Measurements from ENCODE around the gene TXNRD2. TPM values are rescaled to one million over a fixed set of nuclear protein-coding genes. Genes with fewer than 3 reads are reported as not detected.

TXNRD2 gene
- total RNA-seq, 1 experiment from 2014 or later: 19.7 TPM

- DNase-seq (ENCODE audit: low read depth, low spot score) (no peak), ATAC-seq (no peak)
- Histone ChIP-seq H2AFZ (ENCODE audit: low read depth, low read length, poor library complexity, severe bottlenecking) (no peak overlapping the region), H3K4me3 (replicated peaks in 1 of 2; ENCODE audit: low read depth in 1 of 2, low read length in 2 of 2) (no peak overlapping the region), H3K4me1 (ENCODE audit: control insufficient read depth in 1 of 2, insufficient read depth in 2 of 2, low read length in 2 of 2) (peaks cover 14 to 28% of the 10 kb centered on the region in 2 experiments), H3K4me2 (ENCODE audit: low read length) (no peak overlapping the region), H3K9me3 (ENCODE audit: control insufficient read depth in 1 of 2, insufficient read depth in 1 of 2, low read depth in 1 of 2, low read length in 2 of 2) (no peaks in the 10 kb centered on the region), H3K36me3 (ENCODE audit: control insufficient read depth in 1 of 2, insufficient read depth in 2 of 2, low read length in 2 of 2) (peaks cover 12 to 13% of the 10 kb centered on the region in 2 experiments; a peak in 3 of 4 replicates), H4K20me1 (ENCODE audit: insufficient read depth) (no peaks in the 10 kb centered on the region), H3K27ac (ENCODE audit: low read depth, low read length) (no peak overlapping the region), H3K9me2 (ENCODE audit: insufficient read depth) (no peaks in the 10 kb centered on the region), H3K9ac (ENCODE audit: low read length) (no peak overlapping the region), H3K79me2 (ENCODE audit: insufficient read depth, low read length) (no peaks in the 10 kb centered on the region), H3K27me3 (ENCODE audit: insufficient read depth, low read length) (no peaks in the 10 kb centered on the region)
- ChIA-PET CTCF (no interaction called here), RAD21 (ENCODE audit: low non-redundant PET in 1 of 2, low total read pairs in 2 of 2, uncharacterized antibody in 2 of 2, unreplicated experiment in 2 of 2) (no interaction called here), POLR2A (no interaction called here)
- BruUV-seq (replicated peaks): no TSS peak
- intact Hi-C loops (cut with micrococcal nuclease): loop anchor here (5.0 kb wide), 1 partner anchor 40 kb away; no protein-coding TSS in a partner anchor
- TF ChIP-seq ELF1 (IDR thresholded peaks at IDR 0.05; ENCODE audit: borderline replicate concordance, low read depth) (no peak), SRF (IDR thresholded peaks at IDR 0.05; ENCODE audit: low read depth) (no peak), FOSL1 (IDR thresholded peaks at IDR 0.05; ENCODE audit: low read depth) (no peak), RAD21 (IDR thresholded peaks at IDR 0.05; ENCODE audit: low read depth) (no peak), MAX (IDR thresholded peaks at IDR 0.05) (no peak), POLR2A (IDR thresholded peaks at IDR 0.05; ENCODE audit: borderline replicate concordance, extremely low read depth, insufficient read depth, insufficient read length) (no peak), ZFX (IDR thresholded peaks at IDR 0.05) (no peak), YY1 (IDR thresholded peaks at IDR 0.05; ENCODE audit: extremely low read depth, insufficient replicate concordance, low read depth, low read length) (no peak), ZNF274 (IDR thresholded peaks at IDR 0.05; ENCODE audit: low read depth, low read length) (no peak), TCF7L2 (IDR thresholded peaks at IDR 0.05; ENCODE audit: borderline replicate concordance, extremely low read depth, insufficient read depth, insufficient read length) (no peak), EGR1 (IDR thresholded peaks at IDR 0.05; ENCODE audit: low read depth) (no peak), JUND (IDR thresholded peaks at IDR 0.05) (no peak), SIN3A (IDR thresholded peaks at IDR 0.05; ENCODE audit: low read depth) (no peak), ATF3 (IDR thresholded peaks at IDR 0.05) (no peak), EZH2 (IDR thresholded peaks at IDR 0.05) (no peak), ZBTB33 (IDR thresholded peaks at IDR 0.05; ENCODE audit: extremely low read depth, insufficient replicate concordance, low read length) (no peak), POLR2AphosphoS5 (IDR thresholded peaks at IDR 0.05; ENCODE audit: low read depth, low read length) (no peak)
These were observed 30.6 kb upstream of the TXNRD2 start for GRCh38 chr22:19972251-19972650.

Data from HCT116 (cell line).